DMS153 (cell line): ENCODE data around the gene ATRIP.
A peak's percentile ranks its signal among the peaks of the same experiment; 100 is the strongest.
"Not testable (repeated sequence)": the region's sequence is repeated elsewhere in the genome, so short reads cannot be mapped to it uniquely, and the experiment has no call there.

Experiments used
- DNase-seq: peaks from one replicate; lab custom pipeline; 2025; lab: John Stamatoyannopoulos, UW

The ATRIP gene

GRCh38 chr3:48437812-48438211, 8.7 kb upstream of the ATRIP start:
- no peak for DNase-seq

DNA sequence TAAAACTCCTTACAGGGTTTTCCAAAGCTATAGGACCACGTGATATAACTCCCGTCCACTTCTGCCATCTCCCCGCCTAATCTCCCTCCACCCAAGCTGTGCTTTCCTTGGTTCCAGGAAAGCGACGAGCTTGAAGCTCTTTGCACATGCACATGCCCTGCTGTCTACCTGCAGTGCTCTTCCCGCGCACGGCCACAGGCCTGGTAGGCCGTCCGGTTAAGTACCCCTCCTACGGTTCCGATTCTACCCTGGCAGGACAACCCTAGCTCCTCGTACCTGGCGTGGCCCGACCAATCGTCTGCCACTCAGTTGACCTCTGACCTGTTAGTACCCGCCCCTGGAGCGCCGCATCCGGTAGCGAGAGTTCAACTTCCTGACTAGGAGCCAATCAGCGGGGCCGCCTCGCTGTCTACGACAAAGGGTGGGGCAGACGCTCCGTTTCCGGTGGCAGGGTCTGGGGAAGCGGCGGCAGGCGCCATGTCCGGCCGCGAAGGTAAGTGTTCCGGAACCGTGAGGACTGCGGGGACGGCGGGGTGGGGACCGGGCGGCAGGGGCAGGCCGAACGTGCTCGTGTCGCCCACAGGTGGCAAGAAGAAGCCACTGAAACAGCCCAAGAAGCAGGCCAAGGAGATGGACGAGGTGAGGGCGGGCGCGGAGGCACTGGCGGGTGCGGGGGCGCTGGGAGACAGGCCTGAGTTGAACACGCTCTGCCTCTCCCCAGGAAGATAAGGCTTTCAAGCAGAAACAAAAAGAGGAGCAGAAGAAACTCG, 6.5 kb upstream of the ATRIP start, which contains the start of the genes CCDC51 and TMA7:
Gene CCDC51 (minus strand): TSS at position 300 of the 770 bp plus-strand sequence. CDS start 4,991 bp downstream, outside the sequence.
Gene TMA7 (plus strand): TSS at position 438 of the 770 bp plus-strand sequence. CDS start 40 bp downstream, at position 478.
- peak; percentile 77 for DNase-seq

DNA sequence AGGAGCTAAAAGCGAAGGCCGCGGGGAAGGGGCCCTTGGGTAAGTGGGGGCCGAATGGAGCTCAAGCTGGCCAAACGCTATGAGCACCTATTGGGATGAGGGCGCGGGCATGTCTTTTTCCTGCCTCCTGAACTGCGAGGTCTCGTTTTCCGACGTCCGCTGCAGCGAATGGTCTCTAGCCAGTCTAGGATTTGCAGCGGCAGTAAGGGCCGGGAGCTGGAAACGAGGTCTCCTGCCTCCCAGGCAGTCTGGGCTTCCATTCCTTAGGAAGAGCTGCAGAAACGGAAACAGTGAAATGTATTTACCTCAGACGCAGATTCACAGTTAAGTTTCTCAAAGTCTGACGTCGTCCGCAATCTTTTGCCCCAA, 6.0 kb upstream of the ATRIP start:
- no peak for DNase-seq

GRCh38 chr3:48441940-48442339, 4.6 kb upstream of the ATRIP start:
- DNase-seq = no peak

GRCh38 chr3:48445277-48445882, 1.2 kb upstream of the ATRIP start:
- DNase-seq = no peak

DNA sequence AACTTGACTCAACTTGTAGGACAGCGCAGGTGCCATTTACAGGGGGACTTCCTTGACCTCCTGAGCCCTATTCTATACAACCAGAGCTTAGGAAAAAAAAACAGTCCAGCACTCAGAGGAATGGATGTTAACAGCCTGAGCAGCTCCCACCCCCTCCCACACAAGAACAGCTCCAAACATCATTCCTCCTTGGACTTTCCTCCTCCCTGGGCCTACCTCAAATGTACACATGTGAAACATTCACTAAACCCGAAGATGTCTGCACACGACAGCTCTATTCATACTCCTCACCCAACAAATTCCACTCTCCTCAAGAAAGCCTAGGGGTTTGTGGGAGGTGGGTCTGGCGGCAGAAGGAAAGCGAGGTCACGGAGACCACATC, 503 bp upstream of the ATRIP start:
- DNase-seq = no peak

GRCh38 chr3:48451270-48451669, 4.7 kb downstream of the ATRIP start:
- DNase-seq = no peak

- DNase-seq = no peak
Measured at GRCh38 chr3:48456456-48456855, 9.9 kb downstream of the ATRIP start.

GRCh38 chr3:48459331-48459730, 12.8 kb downstream of the ATRIP start:
- DNase-seq = no peak

DNA sequence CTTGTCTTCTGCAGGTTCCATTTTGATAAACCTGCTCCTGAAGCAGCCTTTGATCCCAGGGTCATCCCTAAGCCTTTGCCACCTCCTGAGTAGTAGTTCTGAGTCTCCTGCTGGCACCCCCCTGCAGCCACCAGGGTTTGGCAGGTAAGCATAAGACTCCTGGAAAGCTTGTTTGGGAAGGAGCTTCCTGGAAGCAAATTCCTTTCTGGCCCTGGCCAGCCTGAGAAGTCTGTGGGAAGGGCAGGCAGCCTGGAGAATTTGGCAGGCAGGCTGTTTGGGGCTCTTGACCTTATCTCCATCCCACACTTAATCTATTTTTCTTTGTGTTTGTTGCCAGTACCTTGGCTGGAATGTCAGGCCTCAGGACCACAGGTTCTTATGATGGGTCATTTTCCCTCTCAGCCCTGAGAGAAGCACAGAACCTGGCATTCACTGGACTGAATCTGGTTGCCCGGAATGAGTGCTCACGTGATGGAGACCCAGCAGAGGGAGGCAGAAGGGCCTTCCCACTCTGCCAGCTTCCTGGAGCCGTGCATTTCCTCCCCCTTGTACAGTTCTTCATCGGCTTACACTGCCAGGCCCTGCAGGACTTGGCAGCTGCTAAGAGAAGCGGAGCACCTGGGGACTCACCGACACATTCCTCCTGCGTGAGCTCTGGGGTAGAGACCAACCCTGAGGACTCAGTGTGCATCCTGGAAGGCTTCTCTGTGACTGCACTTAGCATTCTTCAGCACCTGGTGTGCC, 13.4 kb downstream of the ATRIP start:
- no peak for DNase-seq

GRCh38 chr3:48460517-48460902, 14.0 kb downstream of the ATRIP start:
- no peak for DNase-seq

GRCh38 chr3:48461767-48462166, 15.2 kb downstream of the ATRIP start:
- DNase-seq = not testable (repeated sequence)

DNA sequence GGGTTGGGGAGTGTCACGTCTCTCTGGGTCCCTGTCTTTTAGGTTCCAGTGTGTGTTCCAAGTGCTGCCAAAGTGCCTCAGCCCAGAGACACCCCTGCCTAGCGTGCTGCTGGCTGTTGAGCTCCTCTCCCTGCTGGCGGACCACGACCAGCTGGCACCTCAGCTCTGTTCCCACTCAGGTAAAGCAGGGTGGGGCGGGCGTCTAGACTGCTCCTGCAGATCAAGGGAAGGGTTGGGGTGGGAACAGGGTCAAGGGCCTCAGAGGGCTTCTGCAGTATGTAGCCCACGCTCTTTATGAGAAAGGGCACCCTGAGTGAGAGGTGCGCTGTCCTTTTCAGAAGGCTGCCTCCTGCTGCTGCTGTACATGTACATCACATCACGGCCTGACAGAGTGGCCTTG, 17.2 kb downstream of the ATRIP start:
- no peak for DNase-seq

GRCh38 chr3:48464713-48465221, 18.2 kb downstream of the ATRIP start:
- no peak for DNase-seq

DNA sequence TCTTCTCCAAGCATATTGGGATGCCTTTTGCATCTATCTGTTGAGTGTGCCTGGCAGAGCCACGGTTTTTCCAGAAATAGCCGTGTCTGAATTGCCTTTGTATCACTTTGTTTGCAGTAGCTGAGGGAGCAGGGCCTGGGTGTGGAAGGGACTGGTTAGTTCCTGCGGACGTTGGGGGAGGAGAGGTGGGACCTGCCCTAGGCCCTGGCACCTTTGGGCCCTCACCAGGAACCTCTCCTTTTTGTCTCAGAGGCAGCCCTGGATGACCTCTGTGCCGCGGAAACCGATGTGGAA, 18.6 kb downstream of the ATRIP start:
- no peak for DNase-seq

- peak; percentile 84 for DNase-seq
Measured at GRCh38 chr3:48465531-48466378, 19.2 kb downstream of the ATRIP start.

- no peak for DNase-seq
Measured at GRCh38 chr3:48466386-48467109, 20.0 kb downstream of the ATRIP start.

- no peak for DNase-seq
Measured at GRCh38 chr3:48467110-48467454, 20.5 kb downstream of the ATRIP start.

DNA sequence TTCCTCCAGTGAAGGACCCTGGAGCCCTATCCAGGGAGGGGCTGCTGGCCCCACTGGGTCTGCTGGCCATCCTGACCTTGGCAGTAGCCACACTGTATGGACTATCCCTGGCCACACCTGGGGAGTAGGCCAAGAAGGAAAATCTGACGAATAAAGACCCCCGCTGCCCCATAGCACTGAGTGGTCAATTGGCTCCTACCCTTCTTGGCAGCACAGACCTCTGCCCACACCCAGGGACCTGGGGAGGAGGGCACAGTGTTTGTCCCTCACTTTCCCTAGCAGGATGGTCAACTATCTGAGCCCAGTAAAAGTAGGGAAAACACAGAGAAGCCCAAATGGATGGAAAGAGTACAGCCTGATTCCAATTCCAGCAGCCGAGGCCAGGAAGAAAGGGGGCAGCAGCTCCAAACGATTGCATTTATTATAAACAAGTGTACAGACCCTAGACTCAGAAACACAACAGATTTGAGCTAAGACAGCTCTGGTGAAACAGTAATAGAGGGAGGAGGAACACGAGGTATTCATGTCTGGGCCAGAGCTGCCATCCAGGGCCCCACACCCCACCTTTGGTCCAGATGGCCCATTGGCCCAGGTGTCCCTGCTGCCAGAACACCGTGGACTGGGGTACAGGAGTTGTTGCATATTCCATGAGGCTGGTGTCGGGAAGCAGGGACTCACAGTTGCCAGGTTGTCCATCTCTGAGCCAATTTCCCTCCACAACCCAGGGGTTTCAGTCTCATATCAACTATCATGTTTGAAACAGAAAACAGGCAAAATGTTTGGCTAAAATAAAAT, 21.1 kb downstream of the ATRIP start:
- no peak for DNase-seq

GRCh38 chr3:48468329-48468731, 21.8 kb downstream of the ATRIP start:
- DNase-seq = no peak
